PC-3 (cell line): Measurements from ENCODE around the gene SNTA1. TPM values are rescaled to one million over a fixed set of nuclear protein-coding genes. Genes with fewer than 3 reads are reported as not detected.

Experiments used
- ATAC-seq: fragments of 200-7000 bp; cut with Tn5 transposase; 2 replicates; pipeline ENCODE4 v1.9.1; 2020; ENCODE audit warnings: mild to moderate bottlenecking, moderate library complexity
- BruUV-seq: library from RNA; stranded (reverse); fragments of 400-500 nt; replicated peaks from 2 replicates; lab custom pipeline; 2021; lab: Mats Ljungman, UMichigan
- CTCF ChIA-PET: fragments of 300-600 bp; sonication (Branson Sonifier 250); formaldehyde crosslinking; loops from one replicate; lab custom pipeline; 2022; ENCODE audit warnings: antibody characterized with exemption; lab: Charles Lee
- POLR2A ChIA-PET: fragments of 300-600 bp; sonication (Branson Sonifier 250); formaldehyde crosslinking; loops from one replicate; lab custom pipeline; 2022; ENCODE audit warnings: antibody characterized with exemption; ENCODE audit not compliant: unreplicated experiment; lab: Charles Lee
- DNase-seq: peaks from one replicate; pipeline ENCODE4 v3.0.0-alpha.2; 2015
- H2AFZ ChIP-seq: fragments of 300-600 bp; sonication (generic); 2 replicates; pipeline ENCODE4 v1.6.0; 2016; ENCODE audit warnings: antibody characterized with exemption, low read length
- H3F3A ChIP-seq: fragments of 300-600 bp; sonication (generic); one replicate; pipeline ENCODE4 v1.6.0; 2017; ENCODE audit warnings: antibody characterized with exemption, low read length, control low read depth, mild to moderate bottlenecking; ENCODE audit not compliant: unreplicated experiment
- H3K27ac ChIP-seq: fragments of 300-600 bp; sonication (generic); 2 replicates; pipeline ENCODE4 v1.5.1; 2016; ENCODE audit warnings: mild to moderate bottlenecking, low read length
- H3K27me3 ChIP-seq: fragments of 300-600 bp; sonication (generic); 2 replicates; pipeline ENCODE4 v1.6.1; 2016; ENCODE audit warnings: low read length, mixed read lengths
- H3K36me3 ChIP-seq: fragments of 300-600 bp; sonication (generic); 2 replicates; pipeline ENCODE4 v1.6.1; 2016; ENCODE audit warnings: low read depth, mixed run types, low read length, mixed read lengths
- H3K4me1 ChIP-seq: fragments of 300-600 bp; sonication (generic); 2 replicates; pipeline ENCODE4 v1.5.1; 2016; ENCODE audit warnings: low read length; ENCODE audit not compliant: insufficient read depth
- H3K4me2 ChIP-seq: fragments of 300-600 bp; sonication (generic); 2 replicates; pipeline ENCODE4 v1.6.0; 2016; ENCODE audit warnings: low read length
- H3K4me3 ChIP-seq: fragments of 300-600 bp; sonication (generic); 2 replicates; pipeline ENCODE4 v1.5.1; 2016; ENCODE audit warnings: mild to moderate bottlenecking, low read length, mixed read lengths
- H3K79me2 ChIP-seq: fragments of 300-600 bp; sonication (generic); 2 replicates; pipeline ENCODE4 v1.6.1; 2017; ENCODE audit warnings: low read length, mixed read lengths
- H3K9ac ChIP-seq: fragments of 300-600 bp; sonication (generic); 2 replicates; pipeline ENCODE4 v1.6.0; 2016; ENCODE audit warnings: mild to moderate bottlenecking, low read length
- H3K9me2 ChIP-seq: fragments of 300-600 bp; sonication (generic); replicated peaks from 2 replicates; pipeline ENCODE4 v1.6.1; 2016; ENCODE audit warnings: mixed run types, low read length, mixed read lengths
- H3K9me3 ChIP-seq: fragments of 300-600 bp; sonication (generic); 2 replicates; pipeline ENCODE4 v1.6.1; 2016; ENCODE audit warnings: low read length, mixed read lengths
- H4K20me1 ChIP-seq: fragments of 300-600 bp; sonication (generic); 2 replicates; pipeline ENCODE4 v1.6.1; 2016; ENCODE audit warnings: low read length, mixed read lengths
- EZH2 ChIP-seq: fragments of 300-600 bp; sonication (generic); IDR thresholded peaks from one replicate; pipeline ENCODE4 v1.6.1; 2017; ENCODE audit warnings: antibody characterized with exemption, mild to moderate bottlenecking, low read length; ENCODE audit not compliant: unreplicated experiment
- EZH2phosphoT487 ChIP-seq: fragments of 300-600 bp; sonication (generic); IDR thresholded peaks from 2 replicates; pipeline ENCODE4 v1.6.1; 2018; ENCODE audit warnings: mild to moderate bottlenecking, antibody characterized with exemption, low read length, borderline replicate concordance
- intact Hi-C: fragments of 100-400 bp; cut with micrococcal nuclease; formaldehyde crosslinking; loops from 2 replicates; pipeline ENCODE4 v1.9.0; 2023
- total RNA-seq: library from RNA; depleted of rRNA; stranded (reverse); fragments of >200 nt; gene quantifications from 2 replicates; pipeline ENCODE4 v1.2.3, GENCODE V29; 2014
- TF ChIP-seq, protein P1 (sequence below): fragments of 300-600 bp; sonication (generic); conservative IDR thresholded peaks from 2 replicates; pipeline ENCODE4 v1.5.1; 2017; ENCODE audit warnings: antibody characterized with exemption, low read depth, mild to moderate bottlenecking, low read length

Gene SNTA1
- total RNA-seq, 1 experiment from 2014 or later, result 25.9 TPM

DNA sequence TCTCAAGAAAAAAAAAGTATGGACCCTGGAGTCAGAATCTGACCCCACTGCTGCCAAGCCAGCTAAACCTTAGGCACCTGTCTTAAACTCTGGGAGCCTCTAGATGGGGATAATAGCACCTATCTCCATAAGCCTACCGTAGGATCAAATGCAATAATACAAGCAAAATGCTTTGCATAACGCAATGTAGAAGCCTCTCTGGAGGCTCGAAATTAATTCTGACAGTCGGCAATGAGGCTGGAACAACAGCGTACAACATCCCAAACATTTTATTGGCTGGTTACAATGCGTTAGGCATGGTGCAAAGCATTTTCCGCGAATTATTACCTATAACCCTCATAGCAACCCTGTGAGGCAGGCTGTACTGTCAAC lies 42.8 kb downstream of the SNTA1 start:
- POLR2A ChIA-PET, result interaction anchor here (0.5 kb wide), 1 partner anchor 711 kb away, joined by 3 read pairs; the partner anchor contains the start of gene EIF2S2
- peak overlapping the region; percentile 85 for H3K4me2 ChIP-seq
- peaks cover 50% of the 10 kb centered on the region for H3K79me2 ChIP-seq
- ATAC-seq (peak; percentile 75), DNase-seq (peak; percentile 40)
- peaks cover 4% of the 10 kb centered on the region; the same call in 1 of the 2 replicates for H3K36me3 ChIP-seq
- H4K20me1 ChIP-seq, result peaks cover 18% of the 10 kb centered on the region; the same call in 1 of the 2 replicates
- no peaks in the 10 kb centered on the region for H3F3A ChIP-seq
- TF ChIP-seq, protein P1, sequence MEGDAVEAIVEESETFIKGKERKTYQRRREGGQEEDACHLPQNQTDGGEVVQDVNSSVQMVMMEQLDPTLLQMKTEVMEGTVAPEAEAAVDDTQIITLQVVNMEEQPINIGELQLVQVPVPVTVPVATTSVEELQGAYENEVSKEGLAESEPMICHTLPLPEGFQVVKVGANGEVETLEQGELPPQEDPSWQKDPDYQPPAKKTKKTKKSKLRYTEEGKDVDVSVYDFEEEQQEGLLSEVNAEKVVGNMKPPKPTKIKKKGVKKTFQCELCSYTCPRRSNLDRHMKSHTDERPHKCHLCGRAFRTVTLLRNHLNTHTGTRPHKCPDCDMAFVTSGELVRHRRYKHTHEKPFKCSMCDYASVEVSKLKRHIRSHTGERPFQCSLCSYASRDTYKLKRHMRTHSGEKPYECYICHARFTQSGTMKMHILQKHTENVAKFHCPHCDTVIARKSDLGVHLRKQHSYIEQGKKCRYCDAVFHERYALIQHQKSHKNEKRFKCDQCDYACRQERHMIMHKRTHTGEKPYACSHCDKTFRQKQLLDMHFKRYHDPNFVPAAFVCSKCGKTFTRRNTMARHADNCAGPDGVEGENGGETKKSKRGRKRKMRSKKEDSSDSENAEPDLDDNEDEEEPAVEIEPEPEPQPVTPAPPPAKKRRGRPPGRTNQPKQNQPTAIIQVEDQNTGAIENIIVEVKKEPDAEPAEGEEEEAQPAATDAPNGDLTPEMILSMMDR, result peak; percentile 51
- no peak for TF ChIP-seq EZH2
- H3K9me2 ChIP-seq, result no peaks in the 10 kb centered on the region
- intact Hi-C loops, result loop anchor here (1.0 kb wide), 1 partner anchor 43 kb away; the partner anchor contains the start of gene SNTA1
- H2AFZ ChIP-seq, result peak overlapping the region; percentile 86
- peak overlapping the region; percentile 93 for H3K4me3 ChIP-seq
- peaks cover 9% of the 10 kb centered on the region for H3K4me1 ChIP-seq
- no peaks in the 10 kb centered on the region for H3K27me3 ChIP-seq
- CTCF ChIA-PET, result interaction anchor here (0.5 to 1.3 kb wide), 4 partner anchors 43 to 579 kb away, joined by 3 to 5 read pairs (median 4); partner anchors contain the start of gene SNTA1
- H3K9me3 ChIP-seq, result no peaks in the 10 kb centered on the region
- BruUV-seq, result TSS peak; percentile 54
- no peak overlapping the region for H3K27ac ChIP-seq
- peak overlapping the region; percentile 83 for H3K9ac ChIP-seq

DNA sequence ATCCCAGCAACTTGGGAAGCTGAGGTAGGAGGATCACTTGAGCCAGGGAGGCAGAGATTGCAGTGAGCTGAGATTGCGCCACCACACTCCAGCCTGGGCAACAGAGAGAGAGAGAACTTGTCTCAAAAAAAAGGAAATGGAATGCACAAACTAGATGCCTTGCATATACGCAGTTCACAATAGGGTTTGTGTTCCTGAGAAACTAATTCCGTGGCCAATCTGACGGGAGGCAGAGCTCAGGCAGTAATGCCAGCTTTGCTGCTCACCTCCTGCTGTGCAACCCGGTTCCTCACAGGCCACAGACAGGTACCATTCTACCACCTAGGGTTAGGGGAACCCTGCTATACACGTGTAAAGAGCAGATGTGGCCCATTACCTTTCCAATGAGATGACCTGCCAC lies 43.6 kb downstream of the SNTA1 start:
- no peak overlapping the region for H3K27ac ChIP-seq
- no peaks in the 10 kb centered on the region for H3K9me2 ChIP-seq
- no peak overlapping the region for H2AFZ ChIP-seq
- H3K4me3 ChIP-seq, result peak overlapping the region; percentile 93
- no peaks in the 10 kb centered on the region for H3K9me3 ChIP-seq
- H3K9ac ChIP-seq, result peak overlapping the region; percentile 83
- TF ChIP-seq, protein P1, result no peak
- no peak for TF ChIP-seq EZH2
- no peak for TF ChIP-seq EZH2phosphoT487
- peaks cover 18% of the 10 kb centered on the region; the same call in 1 of the 2 replicates for H4K20me1 ChIP-seq
- ChIA-PET POLR2A (no interaction called here), CTCF (interaction anchor here (1.3 kb wide), 1 partner anchor 45 kb away, joined by 5 read pairs; no protein-coding TSS in a partner anchor)
- intact Hi-C loops, result no loop called here
- ATAC-seq (no peak), DNase-seq (no peak)
- H3K4me1 ChIP-seq, result peaks cover 9% of the 10 kb centered on the region
- no TSS peak for BruUV-seq
- H3K36me3 ChIP-seq, result peaks cover 10% of the 10 kb centered on the region; the same call in 1 of the 2 replicates
- peaks cover 50% of the 10 kb centered on the region for H3K79me2 ChIP-seq
- H3K27me3 ChIP-seq, result no peaks in the 10 kb centered on the region
- no peaks in the 10 kb centered on the region for H3F3A ChIP-seq
- H3K4me2 ChIP-seq, result peak overlapping the region; percentile 85

DNA sequence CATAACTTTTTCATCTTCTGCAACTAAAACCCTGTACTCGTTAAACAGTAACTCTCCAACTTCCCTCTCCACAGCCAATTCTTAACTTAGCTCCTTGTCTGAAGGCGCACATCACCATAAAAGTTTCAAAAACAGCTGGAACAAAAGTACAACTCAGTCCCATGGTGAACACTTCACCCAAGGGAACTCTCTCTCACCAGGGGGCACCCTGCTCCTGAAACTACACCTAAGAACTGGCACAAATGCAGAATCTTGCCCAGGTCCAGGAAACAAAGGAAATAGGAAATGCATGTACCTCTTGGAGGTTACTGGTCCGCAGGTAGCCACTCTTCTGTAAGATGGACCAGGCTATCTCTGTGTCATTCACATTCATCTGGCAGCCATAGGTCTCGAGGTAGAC lies 48.8 kb downstream of the SNTA1 start:
- intact Hi-C loops, result no loop called here
- BruUV-seq, result no TSS peak
- CTCF ChIA-PET, result interaction anchor here (0.7 kb wide), 1 partner anchor 20 kb away, joined by 3 read pairs; no protein-coding TSS in a partner anchor

More for the DNA sequence above, 48.8 kb downstream of the SNTA1 start:
- Histone ChIP-seq H3K79me2 (peaks cover 33% of the 10 kb centered on the region), H3K36me3 (peaks cover 34% of the 10 kb centered on the region; the same call in 1 of the 2 replicates), H2AFZ (no peak overlapping the region), H3K4me3 (no peak overlapping the region), H3K27ac (no peak overlapping the region), H3K4me1 (peaks cover under 1% of the 10 kb centered on the region; the same call in 1 of the 2 replicates), H3K9me2 (no peaks in the 10 kb centered on the region), H3F3A (no peaks in the 10 kb centered on the region), H3K9me3 (no peaks in the 10 kb centered on the region), H3K4me2 (no peak overlapping the region), H4K20me1 (peaks cover 10% of the 10 kb centered on the region; the same call in 1 of the 2 replicates), H3K9ac (no peak overlapping the region), H3K27me3 (no peaks in the 10 kb centered on the region)
- peak; percentile 40; the same call in 1 of the 2 replicates for ATAC-seq
- no peak for TF ChIP-seq EZH2
- TF ChIP-seq, protein P1, result peak; percentile 45; the same call in 1 of the 2 replicates
- no peak for TF ChIP-seq EZH2phosphoT487
- peak; percentile 17 for DNase-seq
- POLR2A ChIA-PET, result no interaction called here
